ENCODE measurements around the gene BAHCC1. TPM values are rescaled to one million over a fixed set of nuclear protein-coding genes. Genes with fewer than 3 reads are reported as not detected.

The BAHCC1 gene
- total RNA-seq, 2 experiments from 2014 or later = 0.05 TPM; not detected in 1

DNA sequence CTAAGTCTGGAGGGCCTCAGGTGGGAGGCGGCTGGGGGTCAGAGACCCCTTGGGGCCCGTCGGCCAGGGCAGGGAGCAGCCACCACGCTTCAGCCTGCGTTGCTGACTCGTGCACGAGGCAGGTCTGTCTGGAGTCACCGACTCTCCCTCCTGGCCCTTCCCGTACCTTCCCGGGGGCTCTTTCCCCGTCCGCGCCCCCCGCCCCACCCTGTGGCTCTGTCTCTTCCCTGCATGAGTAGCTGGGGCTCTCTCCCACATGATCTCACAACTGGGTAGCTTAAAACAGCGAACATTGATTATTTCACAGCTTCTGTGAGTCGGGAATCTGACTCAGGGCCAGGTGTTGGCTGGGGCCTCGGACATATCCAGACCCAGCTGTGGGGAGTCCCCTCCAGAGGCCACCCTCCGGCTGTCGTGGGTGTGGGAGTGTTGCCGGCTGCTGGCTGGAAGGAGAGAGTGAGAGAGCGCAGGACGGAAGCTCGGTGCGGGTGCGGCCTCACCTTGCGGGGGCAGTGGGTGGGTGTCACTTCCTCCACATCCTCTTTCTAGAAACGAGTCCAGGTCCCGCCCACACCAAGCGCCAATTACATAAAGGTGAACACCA is 17.3 kb downstream of the BAHCC1 start:
- POLR2A ChIA-PET = interaction anchor here (0.6 kb wide), 1 partner anchor 273 kb away, joined by 3 read pairs; no protein-coding TSS in a partner anchor

DNA sequence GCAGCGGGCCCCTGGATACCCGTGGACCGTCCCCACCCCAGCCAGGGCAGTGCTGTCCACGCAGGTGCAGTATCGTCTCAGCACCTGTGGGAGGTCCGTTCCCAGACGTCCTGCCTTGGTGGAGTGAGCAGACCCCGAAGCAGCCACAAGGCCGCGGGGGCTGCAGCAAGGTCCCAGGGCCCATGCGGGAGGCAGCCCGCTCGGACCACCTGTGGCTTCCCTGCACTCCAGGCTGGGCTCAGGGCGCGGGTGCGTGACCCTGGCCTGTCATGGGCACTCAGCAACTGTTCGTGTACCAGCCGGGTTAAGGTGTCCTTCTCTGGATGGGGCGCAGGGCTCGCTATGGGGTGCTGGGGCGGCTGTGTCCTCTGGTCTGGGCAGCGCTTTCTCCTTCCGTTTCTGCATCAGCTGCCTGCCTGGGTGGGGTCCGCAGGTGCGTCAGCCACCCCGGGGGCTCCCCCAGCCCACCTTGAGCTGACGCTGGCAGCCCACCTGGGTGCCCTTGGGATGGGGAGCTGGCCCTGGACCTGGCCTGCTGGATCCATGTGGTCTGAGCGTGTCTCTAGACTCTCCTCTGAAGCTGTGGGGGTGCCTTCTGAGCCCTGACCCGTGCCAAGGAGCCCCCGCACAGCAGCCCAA is 18.4 kb downstream of the BAHCC1 start:
- intact Hi-C loops (cut with DNase I, micrococcal nuclease) = no loop called here

More for the DNA sequence above, 17.3 kb downstream of the BAHCC1 start:
- H3K4me1 Mint-ChIP-seq = peaks cover 7% of the 10 kb centered on the region
- peak; percentile 75 for ATAC-seq
- no peak overlapping the region for H3K27ac Mint-ChIP-seq
- H3K9me3 Mint-ChIP-seq (ENCODE audit: low read depth) = no peaks in the 10 kb centered on the region
- no peaks in the 10 kb centered on the region for H3K36me3 Mint-ChIP-seq (ENCODE audit: low read depth)
- CTCF ChIA-PET = interaction anchor here (0.7 kb wide), 1 partner anchor 20 kb away, joined by 3 read pairs; no protein-coding TSS in a partner anchor
- peaks cover 12% of the 10 kb centered on the region for H3K27me3 Mint-ChIP-seq
- H3K4me3 Mint-ChIP-seq = no peak overlapping the region
- intact Hi-C loops (cut with DNase I, micrococcal nuclease) = no loop called here
- DNase-seq = peak; percentile 67

DNA sequence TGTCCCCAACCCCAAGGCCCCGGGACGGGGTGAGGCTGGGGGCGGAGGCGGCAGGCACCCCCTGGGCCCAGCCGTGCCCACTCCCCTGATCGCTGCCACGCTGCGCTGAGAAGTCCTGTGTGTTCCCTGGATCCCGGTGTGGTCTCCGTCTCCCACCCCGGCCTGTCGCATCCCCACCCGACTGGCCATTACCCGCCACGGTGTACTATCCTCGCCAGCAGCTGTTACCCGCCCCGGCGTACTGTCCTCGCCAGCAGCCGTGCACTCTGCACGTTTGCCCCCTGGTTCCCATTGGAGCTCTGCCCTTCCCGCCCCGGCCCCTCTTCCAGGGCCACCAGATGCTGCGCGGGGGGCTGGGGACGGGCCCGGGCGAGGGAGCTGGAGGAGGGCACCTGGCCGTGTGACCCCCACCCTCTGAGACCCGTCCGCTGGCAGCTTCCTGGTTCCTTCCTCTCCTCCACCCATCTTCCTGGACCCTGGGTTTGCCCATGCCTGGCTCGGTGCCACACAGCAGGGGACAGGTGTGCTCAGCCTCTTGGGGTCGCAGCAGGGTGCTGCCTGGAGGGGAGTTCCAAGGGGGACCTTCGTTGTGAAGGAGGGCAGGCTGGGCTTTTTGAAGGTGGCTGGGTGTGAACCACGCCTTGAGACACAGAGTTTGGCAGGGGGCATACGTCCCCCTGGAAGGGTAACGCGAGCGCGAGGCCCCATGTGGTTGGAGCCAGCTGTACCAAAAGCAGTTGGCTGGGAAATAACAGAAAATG is 19.7 kb downstream of the BAHCC1 start:
- POLR2A ChIA-PET = no interaction called here
- no peak for DNase-seq

More for the DNA sequence above, 18.4 kb downstream of the BAHCC1 start:
- Mint-ChIP-seq H3K9me3 (ENCODE audit: low read depth) (no peaks in the 10 kb centered on the region), H3K27me3 (peaks cover 6% of the 10 kb centered on the region), H3K36me3 (ENCODE audit: low read depth) (no peaks in the 10 kb centered on the region), H3K4me1 (peaks cover 7% of the 10 kb centered on the region), H3K4me3 (no peak overlapping the region), H3K27ac (no peak overlapping the region)
- DNase-seq (no peak), ATAC-seq (no peak)
- ChIA-PET CTCF (interaction anchor here (0.6 kb wide), 1 partner anchor 412 kb away, joined by 3 read pairs; no protein-coding TSS in a partner anchor), POLR2A (no interaction called here)

DNA sequence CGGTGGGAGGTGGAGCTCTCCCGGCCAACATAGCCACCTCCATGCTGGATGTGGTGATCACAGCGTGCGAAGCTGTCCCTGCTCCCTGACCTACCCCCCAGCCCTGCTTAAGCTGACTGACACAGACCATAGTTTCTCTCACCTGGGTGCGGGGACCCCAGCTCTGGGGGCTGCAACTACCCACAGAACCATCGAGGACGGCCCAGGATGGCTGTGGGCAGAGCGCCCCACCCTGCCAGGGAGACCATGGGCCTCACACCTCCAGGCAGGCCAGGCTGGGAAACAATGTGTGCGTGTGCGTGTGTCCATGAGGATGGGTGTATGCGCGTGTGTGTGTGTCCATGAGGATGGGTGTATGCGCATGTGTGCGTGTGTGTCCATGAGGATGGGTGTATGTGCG is 20.4 kb downstream of the BAHCC1 start:
- H3K4me1 Mint-ChIP-seq = peaks cover 7% of the 10 kb centered on the region
- DNase-seq (no peak), ATAC-seq (no peak)
- H3K36me3 Mint-ChIP-seq (ENCODE audit: low read depth) = no peaks in the 10 kb centered on the region
- intact Hi-C loops (cut with DNase I, micrococcal nuclease) = no loop called here
- no peaks in the 10 kb centered on the region for H3K27me3 Mint-ChIP-seq
- no peaks in the 10 kb centered on the region for H3K9me3 Mint-ChIP-seq (ENCODE audit: low read depth)
- ChIA-PET CTCF (no interaction called here), POLR2A (no interaction called here)
- H3K27ac Mint-ChIP-seq = no peak overlapping the region
- H3K4me3 Mint-ChIP-seq = no peak overlapping the region

More for the DNA sequence above, 19.7 kb downstream of the BAHCC1 start:
- intact Hi-C loops (cut with DNase I, micrococcal nuclease) = no loop called here
- CTCF ChIA-PET = no interaction called here
- Mint-ChIP-seq H3K27ac (no peak overlapping the region), H3K27me3 (no peaks in the 10 kb centered on the region), H3K4me3 (no peak overlapping the region), H3K9me3 (ENCODE audit: low read depth) (no peaks in the 10 kb centered on the region), H3K4me1 (peaks cover 7% of the 10 kb centered on the region), H3K36me3 (ENCODE audit: low read depth) (no peaks in the 10 kb centered on the region)
- ATAC-seq = no peak

DNA sequence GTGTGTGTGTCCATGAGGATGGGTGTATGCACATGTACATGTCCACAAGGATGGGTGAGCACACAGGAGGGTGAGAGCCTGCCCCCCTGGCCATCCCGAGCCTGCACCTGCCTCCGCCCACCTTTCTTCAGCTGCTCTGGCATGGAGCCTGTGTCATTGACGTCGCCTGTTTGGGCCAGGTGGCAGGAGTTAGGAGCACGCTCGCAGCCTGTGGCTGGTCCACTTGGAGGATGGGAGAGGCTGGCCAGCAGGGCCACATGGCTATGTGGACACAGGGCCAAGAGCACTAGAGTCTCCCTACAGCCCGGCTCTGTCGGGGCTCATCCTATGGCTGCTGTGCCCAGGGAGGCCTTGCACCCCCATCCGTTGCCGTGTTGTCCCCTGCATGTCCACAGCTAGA is 21.4 kb downstream of the BAHCC1 start:
- ChIA-PET POLR2A (no interaction called here), CTCF (no interaction called here)
- ATAC-seq (no peak), DNase-seq (no peak)
- H3K27me3 Mint-ChIP-seq = no peaks in the 10 kb centered on the region
- peaks cover 5% of the 10 kb centered on the region for H3K4me1 Mint-ChIP-seq
- no peak overlapping the region for H3K4me3 Mint-ChIP-seq
- no peaks in the 10 kb centered on the region for H3K9me3 Mint-ChIP-seq (ENCODE audit: low read depth)
- no peaks in the 10 kb centered on the region for H3K36me3 Mint-ChIP-seq (ENCODE audit: low read depth)
- intact Hi-C loops (cut with DNase I, micrococcal nuclease) = no loop called here
- no peak overlapping the region for H3K27ac Mint-ChIP-seq

DNA sequence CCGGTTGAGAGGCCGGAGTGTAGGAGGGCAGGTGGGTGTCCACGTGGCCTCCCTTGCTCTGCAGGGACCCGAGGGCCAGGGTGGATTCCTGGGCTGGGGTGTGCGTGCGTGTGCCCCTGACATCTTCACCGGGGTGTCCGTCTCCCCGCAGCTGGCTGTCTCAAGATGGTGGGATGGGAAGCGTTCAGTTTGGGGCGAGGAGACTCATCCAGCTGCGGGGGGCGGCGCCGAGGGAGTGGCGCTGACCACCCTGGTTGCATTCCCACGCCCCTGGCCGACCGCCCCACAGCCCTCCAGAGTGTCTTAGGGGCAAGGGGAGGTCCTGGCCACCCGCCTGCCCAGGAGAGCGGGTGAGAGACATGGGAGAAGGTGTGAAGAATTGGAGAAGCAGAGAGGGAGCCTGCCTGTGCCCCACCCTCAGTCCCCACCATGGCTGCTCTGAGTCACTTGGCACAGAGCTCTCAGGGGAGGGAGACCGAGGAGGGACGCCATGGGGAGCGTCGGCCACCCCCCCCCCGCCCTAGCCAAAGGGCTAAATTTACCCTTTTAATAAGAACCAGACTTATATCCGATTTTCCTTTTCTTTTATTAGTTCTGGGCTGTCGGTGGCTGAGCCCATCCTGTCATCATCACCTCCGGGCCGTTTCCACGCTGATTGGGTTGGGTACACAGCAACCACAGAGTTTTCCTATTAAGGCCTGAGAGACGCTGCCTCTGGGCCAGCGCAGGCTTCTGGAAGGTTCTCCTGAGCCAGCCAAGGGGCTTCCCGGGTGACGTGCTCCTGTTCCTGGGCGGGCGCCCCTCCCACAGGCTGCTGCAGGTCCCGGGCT is 22.0 kb downstream of the BAHCC1 start:
- ATAC-seq = no peak
- ChIA-PET POLR2A (no interaction called here), CTCF (no interaction called here)
- Mint-ChIP-seq H3K4me1 (peaks cover 4% of the 10 kb centered on the region), H3K27me3 (no peaks in the 10 kb centered on the region), H3K9me3 (ENCODE audit: low read depth) (no peaks in the 10 kb centered on the region), H3K36me3 (ENCODE audit: low read depth) (no peaks in the 10 kb centered on the region), H3K27ac (no peak overlapping the region), H3K4me3 (no peak overlapping the region)
- no peak for DNase-seq
- intact Hi-C loops (cut with DNase I, micrococcal nuclease) = no loop called here

DNA sequence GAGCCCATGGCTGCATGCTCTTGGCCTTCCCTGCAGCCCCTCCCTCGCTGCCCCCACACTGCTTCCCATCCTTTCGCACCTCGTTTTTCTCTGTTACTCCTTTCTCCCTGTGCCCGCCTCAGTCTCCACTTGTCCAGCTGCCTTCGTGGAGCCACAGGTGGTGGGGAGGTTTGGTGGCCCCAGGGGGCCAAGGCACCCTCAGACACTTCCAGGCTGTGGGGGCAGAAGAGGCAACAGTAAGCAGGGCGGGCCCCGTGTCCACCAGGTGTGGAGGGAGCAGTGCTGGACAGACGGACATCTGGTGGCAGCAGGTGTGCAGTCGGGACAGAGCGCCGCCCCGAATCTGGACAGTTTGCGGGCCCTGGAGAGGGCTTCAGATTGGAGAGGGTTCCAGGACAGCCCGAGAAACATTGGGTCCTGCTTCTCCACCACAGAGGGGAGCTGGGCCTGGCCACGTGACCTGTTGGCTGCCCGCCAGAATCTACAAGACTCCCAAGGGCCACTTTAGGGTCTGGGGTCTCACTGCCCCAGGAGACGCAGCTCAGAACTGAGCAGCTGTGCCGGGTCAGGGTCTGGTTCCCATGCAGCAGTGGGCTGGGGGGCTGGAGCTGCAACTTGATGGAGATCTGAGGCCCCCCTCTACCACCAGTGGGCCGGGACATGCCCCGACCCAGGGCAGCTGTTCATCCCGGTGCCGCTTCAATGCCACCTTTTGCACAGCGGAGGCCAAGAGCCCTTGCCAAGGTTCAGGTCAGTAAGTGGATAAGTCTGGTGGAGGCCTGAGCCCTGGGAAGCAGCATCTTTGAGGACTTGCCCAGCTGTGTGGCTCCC is 22.8 kb downstream of the BAHCC1 start:
- intact Hi-C loops (cut with DNase I, micrococcal nuclease) = no loop called here
- Mint-ChIP-seq H3K9me3 (ENCODE audit: low read depth) (no peaks in the 10 kb centered on the region), H3K4me3 (no peak overlapping the region), H3K4me1 (no peaks in the 10 kb centered on the region), H3K36me3 (ENCODE audit: low read depth) (no peaks in the 10 kb centered on the region), H3K27me3 (no peaks in the 10 kb centered on the region), H3K27ac (no peak overlapping the region)
- POLR2A ChIA-PET = no interaction called here
- DNase-seq (no peak), ATAC-seq (no peak)
- CTCF ChIA-PET = no interaction called here

DNA sequence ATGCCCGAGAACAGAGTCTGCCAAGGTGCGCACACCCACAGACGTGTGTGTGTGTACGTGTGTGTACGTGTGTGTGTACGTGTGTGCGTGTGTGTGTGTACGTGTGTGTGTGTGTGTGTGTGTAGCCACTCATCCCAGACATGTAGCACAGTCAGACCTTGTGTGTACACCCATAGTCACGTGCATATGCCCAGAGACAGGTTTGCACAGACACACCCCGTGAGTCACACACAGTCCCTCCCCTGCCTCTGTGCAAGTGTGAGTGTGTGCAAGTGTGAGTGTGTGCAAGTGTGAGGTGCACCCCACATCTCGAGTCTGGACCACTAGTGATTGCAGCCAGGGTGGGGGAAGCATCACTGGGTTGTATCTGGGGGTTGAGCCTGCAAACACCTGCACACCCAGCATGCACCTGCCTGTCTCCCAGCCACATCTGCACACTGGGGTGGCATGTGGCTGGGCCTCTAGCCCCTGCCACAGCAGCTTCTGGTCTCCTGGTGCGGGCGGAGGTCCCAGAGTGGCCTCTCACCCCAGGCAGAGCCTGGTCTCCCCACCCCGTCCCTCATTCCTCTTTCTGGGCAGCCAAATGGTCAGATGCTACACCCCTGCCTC is 23.6 kb downstream of the BAHCC1 start:
- DNase-seq (no peak), ATAC-seq (peak; percentile 26)
- Mint-ChIP-seq H3K27ac (no peak overlapping the region), H3K27me3 (no peaks in the 10 kb centered on the region), H3K4me1 (no peaks in the 10 kb centered on the region), H3K36me3 (ENCODE audit: low read depth) (no peaks in the 10 kb centered on the region), H3K4me3 (no peak overlapping the region), H3K9me3 (ENCODE audit: low read depth) (no peaks in the 10 kb centered on the region)
- ChIA-PET POLR2A (no interaction called here), CTCF (no interaction called here)
- intact Hi-C loops (cut with DNase I, micrococcal nuclease) = no loop called here

DNA sequence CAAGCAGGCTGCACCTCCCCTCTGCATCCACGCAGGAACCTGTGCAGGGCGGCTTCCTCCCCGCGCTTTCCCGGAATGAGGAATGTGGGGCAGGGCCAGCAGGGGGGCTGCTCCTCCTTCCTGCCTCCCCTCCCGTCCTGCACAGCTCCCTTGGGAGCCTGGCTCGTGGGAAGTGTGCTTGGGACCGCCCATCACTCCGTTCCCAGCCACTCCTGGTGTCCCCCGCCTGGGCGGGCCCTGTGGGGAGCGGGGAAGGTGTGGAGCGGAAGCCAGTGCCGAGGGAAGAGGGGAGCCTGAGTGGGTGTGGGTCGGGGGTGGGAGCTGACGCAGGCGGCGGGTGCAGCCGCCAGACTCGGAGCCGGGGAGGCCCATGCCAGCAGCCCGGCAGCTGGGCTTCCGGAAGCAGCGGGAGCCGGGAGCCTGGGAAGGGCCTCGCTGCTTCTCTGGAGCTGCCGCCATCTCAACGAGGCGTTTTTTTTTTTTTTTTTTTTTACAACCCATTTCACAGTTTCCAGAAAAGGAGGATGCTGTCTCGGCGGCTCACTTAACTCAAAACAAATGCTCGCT is 24.1 kb downstream of the BAHCC1 start:
- ATAC-seq (no peak), DNase-seq (no peak)
- no peak overlapping the region for H3K27ac Mint-ChIP-seq
- intact Hi-C loops (cut with DNase I, micrococcal nuclease) = no loop called here
- H3K9me3 Mint-ChIP-seq (ENCODE audit: low read depth) = no peaks in the 10 kb centered on the region
- H3K36me3 Mint-ChIP-seq (ENCODE audit: low read depth) = no peaks in the 10 kb centered on the region
- CTCF ChIA-PET = no interaction called here
- H3K4me3 Mint-ChIP-seq = no peak overlapping the region
- POLR2A ChIA-PET = no interaction called here
- no peaks in the 10 kb centered on the region for H3K4me1 Mint-ChIP-seq
- H3K27me3 Mint-ChIP-seq = no peaks in the 10 kb centered on the region

DNA sequence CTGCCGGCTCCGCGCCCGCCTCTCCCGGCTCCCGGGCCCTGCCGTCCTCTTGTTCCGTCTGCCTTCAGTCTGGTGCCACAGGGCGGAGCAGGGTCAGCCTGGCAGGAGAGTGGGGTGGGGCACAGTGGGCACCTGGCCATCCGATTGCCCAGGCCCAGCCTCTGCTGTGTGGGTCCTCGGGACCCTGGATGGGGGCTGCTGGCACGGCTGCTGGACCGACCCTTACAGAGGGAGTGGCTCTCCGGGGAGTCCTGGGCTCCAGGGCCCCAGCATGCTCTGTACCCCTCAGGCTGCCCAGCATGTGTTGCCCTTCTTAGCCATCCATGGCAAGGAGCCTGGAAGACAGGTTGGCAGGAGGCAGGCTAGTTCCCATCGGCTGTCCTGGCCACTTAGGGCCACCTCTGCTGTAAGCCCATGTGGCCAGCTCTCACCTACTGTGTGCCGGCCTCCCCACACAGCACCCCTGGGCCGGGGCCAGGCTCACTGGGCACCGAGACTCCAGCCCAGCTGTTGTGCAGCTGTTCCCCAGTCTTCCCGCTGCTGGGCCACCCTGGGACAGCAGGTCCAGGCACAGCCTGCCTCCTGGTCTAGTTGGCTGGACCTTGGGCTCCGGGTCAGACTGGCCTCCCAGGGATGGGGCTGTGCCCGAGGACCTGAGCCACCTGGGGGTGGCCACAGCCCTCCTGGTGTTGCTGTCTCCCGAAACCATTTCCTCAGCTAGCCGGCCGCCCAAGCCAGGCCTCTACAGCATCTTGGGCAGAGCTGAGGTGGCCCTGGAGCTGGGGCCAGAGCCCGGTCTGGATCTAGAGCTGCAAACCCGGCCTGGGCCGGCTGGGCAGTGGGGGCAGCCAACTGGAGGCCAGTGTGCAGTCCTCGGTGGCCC is 24.9 kb downstream of the BAHCC1 start:
- Mint-ChIP-seq H3K4me1 (no peaks in the 10 kb centered on the region), H3K9me3 (ENCODE audit: low read depth) (no peaks in the 10 kb centered on the region), H3K27ac (no peak overlapping the region), H3K36me3 (ENCODE audit: low read depth) (no peaks in the 10 kb centered on the region), H3K4me3 (no peak overlapping the region), H3K27me3 (no peaks in the 10 kb centered on the region)
- intact Hi-C loops (cut with DNase I, micrococcal nuclease) = no loop called here
- CTCF ChIA-PET = no interaction called here
- no peak for ATAC-seq
- POLR2A ChIA-PET = no interaction called here
- no peak for DNase-seq

Measured in activated CD4-positive, alpha-beta T cell treated with anti-CD3 and anti-CD28 coated beads for 36 hours (primary cell).